ENCODE results near the gene PDE4B. TPM values are rescaled to one million over a fixed set of nuclear protein-coding genes. Genes with fewer than 3 reads are reported as not detected.

PDE4B gene
- total RNA-seq, 2 experiments from 2014 or later, result 2.4 to 3.1 TPM

DNA sequence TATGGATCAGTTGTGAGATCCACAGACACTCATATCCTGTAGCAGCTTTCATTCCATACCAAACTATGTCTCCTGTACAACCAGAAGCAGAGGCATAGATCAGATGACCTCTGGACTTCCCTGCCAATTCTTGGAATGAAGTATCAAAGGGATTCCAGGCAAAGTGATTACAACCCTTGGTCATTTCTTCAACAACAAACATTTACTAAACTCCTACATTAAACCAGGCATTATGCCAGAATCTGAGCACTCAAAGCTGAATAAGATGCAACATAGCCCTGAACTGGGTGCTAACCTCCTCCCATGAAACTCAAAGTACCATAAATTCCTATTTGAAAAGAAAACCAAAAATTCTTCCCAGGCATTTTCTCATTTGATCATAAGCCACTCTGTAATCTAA lies 620.0 kb downstream of the PDE4B start:
- ChIA-PET CTCF (ENCODE audit: unreplicated experiment) (interaction anchor here (1.3 kb wide), 1 partner anchor 10 kb away, joined by 3 read pairs; no protein-coding TSS in a partner anchor), POLR2A (interaction anchor here (0.5 to 1.0 kb wide), 5 partner anchors 9 to 70 kb away, joined by 3 to 5 read pairs (median 3); no protein-coding TSS in a partner anchor)
- H3K27ac ChIP-seq (ENCODE audit: low read depth, low read length, poor library complexity, severe bottlenecking), result no peak overlapping the region
- no peaks in the 10 kb centered on the region for H4K20me1 ChIP-seq (ENCODE audit: insufficient read depth, low read length)
- peaks cover 8% of the 10 kb centered on the region for H3K4me1 ChIP-seq (ENCODE audit: insufficient read depth, low read length, poor library complexity, severe bottlenecking)
- no peak overlapping the region for H2AFZ ChIP-seq (ENCODE audit: low read length)
- BruUV-seq (replicated peaks), result no TSS peak
- H3K9me3 ChIP-seq (ENCODE audit: low read length), result peaks cover 16% of the 10 kb centered on the region; the same call in 1 of the 2 replicates
- DNase-seq (ENCODE audit: low spot score), result no peak
- no peaks in the 10 kb centered on the region for H3K9me2 ChIP-seq (ENCODE audit: insufficient read depth, low read length)
- intact Hi-C loops (cut with micrococcal nuclease; ENCODE audit: unreplicated experiment), result no loop called here
- no peak overlapping the region for H3K4me2 ChIP-seq (ENCODE audit: low read length)
- H3K4me3 ChIP-seq (ENCODE audit: low read depth, low read length, poor library complexity, severe bottlenecking), result no peak overlapping the region
- no peaks in the 10 kb centered on the region; the same call in 1 of the 2 replicates for H3K36me3 ChIP-seq (ENCODE audit: insufficient read depth, low read length)
- TF ChIP-seq, protein P1, sequence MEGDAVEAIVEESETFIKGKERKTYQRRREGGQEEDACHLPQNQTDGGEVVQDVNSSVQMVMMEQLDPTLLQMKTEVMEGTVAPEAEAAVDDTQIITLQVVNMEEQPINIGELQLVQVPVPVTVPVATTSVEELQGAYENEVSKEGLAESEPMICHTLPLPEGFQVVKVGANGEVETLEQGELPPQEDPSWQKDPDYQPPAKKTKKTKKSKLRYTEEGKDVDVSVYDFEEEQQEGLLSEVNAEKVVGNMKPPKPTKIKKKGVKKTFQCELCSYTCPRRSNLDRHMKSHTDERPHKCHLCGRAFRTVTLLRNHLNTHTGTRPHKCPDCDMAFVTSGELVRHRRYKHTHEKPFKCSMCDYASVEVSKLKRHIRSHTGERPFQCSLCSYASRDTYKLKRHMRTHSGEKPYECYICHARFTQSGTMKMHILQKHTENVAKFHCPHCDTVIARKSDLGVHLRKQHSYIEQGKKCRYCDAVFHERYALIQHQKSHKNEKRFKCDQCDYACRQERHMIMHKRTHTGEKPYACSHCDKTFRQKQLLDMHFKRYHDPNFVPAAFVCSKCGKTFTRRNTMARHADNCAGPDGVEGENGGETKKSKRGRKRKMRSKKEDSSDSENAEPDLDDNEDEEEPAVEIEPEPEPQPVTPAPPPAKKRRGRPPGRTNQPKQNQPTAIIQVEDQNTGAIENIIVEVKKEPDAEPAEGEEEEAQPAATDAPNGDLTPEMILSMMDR (conservative IDR thresholded peaks at IDR 0.05; ENCODE audit: low read length), result no peak
- TF ChIP-seq EZH2phosphoT487 (IDR thresholded peaks at IDR 0.05; ENCODE audit: borderline replicate concordance, low read depth, low read length), result no peak
- no peaks in the 10 kb centered on the region for H3K79me2 ChIP-seq (ENCODE audit: insufficient read depth, low read depth, low read length)

DNA sequence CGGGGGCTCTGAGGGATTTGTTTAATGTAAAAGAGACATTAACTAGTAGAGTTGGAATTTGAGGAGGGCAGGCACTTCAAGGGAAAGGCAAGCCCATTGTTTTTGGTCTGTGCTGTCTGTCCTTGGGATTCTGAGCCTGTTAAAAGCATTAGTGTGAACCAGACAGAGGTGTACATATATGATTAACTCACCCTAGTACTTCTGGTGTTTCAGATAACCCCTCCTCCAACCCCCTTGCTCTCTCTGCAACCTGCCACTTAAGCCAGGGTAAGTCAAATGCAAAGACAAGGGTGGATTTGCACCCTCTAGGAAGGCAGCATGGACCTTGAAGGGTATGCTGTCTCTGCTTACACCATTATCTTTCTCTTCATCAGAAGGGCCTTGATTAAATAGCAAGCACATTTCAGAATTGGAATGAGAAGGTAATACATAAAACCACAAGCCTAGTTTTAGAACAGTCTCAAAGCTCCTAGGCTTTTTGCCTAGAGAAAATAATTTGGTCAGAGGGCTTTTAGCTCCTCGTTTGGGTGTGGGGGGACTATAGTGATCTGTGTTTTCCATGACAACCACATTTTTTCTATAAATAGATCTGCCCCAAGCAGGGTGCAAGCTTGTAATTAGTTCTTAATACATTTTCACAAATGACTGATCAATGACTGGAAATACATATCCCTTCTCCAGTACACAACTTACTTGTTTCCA lies 620.6 kb downstream of the PDE4B start:
- Histone ChIP-seq H3K36me3 (ENCODE audit: insufficient read depth, low read length) (no peaks in the 10 kb centered on the region; the same call in 1 of the 2 replicates), H3K4me2 (ENCODE audit: low read length) (no peak overlapping the region), H3K79me2 (ENCODE audit: insufficient read depth, low read depth, low read length) (no peaks in the 10 kb centered on the region), H3K9me2 (ENCODE audit: insufficient read depth, low read length) (no peaks in the 10 kb centered on the region), H2AFZ (ENCODE audit: low read length) (no peak overlapping the region), H3K4me3 (ENCODE audit: low read depth, low read length, poor library complexity, severe bottlenecking) (no peak overlapping the region), H4K20me1 (ENCODE audit: insufficient read depth, low read length) (no peaks in the 10 kb centered on the region), H3K27ac (ENCODE audit: low read depth, low read length, poor library complexity, severe bottlenecking) (no peak overlapping the region), H3K4me1 (ENCODE audit: insufficient read depth, low read length, poor library complexity, severe bottlenecking) (peaks cover 8% of the 10 kb centered on the region), H3K9me3 (ENCODE audit: low read length) (peaks cover 21% of the 10 kb centered on the region; the same call in 1 of the 2 replicates)
- BruUV-seq (replicated peaks), result no TSS peak
- intact Hi-C loops (cut with micrococcal nuclease; ENCODE audit: unreplicated experiment), result no loop called here
- no peak for DNase-seq (ENCODE audit: low spot score)
- ChIA-PET CTCF (ENCODE audit: unreplicated experiment) (interaction anchor here (1.3 kb wide), 1 partner anchor 10 kb away, joined by 3 read pairs; no protein-coding TSS in a partner anchor), POLR2A (interaction anchor here (0.8 to 2.2 kb wide), 4 partner anchors 9 to 60 kb away, joined by 3 to 6 read pairs (median 4); no protein-coding TSS in a partner anchor)
- no peak for TF ChIP-seq EZH2phosphoT487 (IDR thresholded peaks at IDR 0.05; ENCODE audit: borderline replicate concordance, low read depth, low read length)
- TF ChIP-seq, protein P1 (conservative IDR thresholded peaks at IDR 0.05; ENCODE audit: low read length), result no peak

DNA sequence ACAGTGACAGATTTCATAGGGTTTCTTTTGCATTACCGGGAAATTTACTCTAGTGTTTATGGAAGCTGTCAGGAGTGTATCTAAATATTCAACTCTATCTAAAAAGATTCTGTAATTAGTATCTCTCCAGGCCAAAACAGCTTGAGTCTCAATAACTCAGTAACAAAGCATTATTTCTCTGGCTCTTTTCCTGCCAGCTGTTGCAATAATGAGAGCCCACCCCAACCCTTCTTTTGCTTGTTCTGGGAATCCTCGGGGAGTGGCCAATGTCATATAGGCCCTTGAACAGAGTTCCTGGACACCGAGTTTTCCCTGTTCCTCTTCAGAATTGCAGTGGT lies 621.1 kb downstream of the PDE4B start:
- no TSS peak for BruUV-seq (replicated peaks)
- DNase-seq (ENCODE audit: low spot score), result no peak
- Histone ChIP-seq H3K9me2 (ENCODE audit: insufficient read depth, low read length) (no peaks in the 10 kb centered on the region), H3K27ac (ENCODE audit: low read depth, low read length, poor library complexity, severe bottlenecking) (no peak overlapping the region), H3K79me2 (ENCODE audit: insufficient read depth, low read depth, low read length) (no peaks in the 10 kb centered on the region), H3K4me2 (ENCODE audit: low read length) (no peak overlapping the region), H4K20me1 (ENCODE audit: insufficient read depth, low read length) (no peaks in the 10 kb centered on the region), H3K36me3 (ENCODE audit: insufficient read depth, low read length) (no peaks in the 10 kb centered on the region; the same call in 1 of the 2 replicates), H3K4me1 (ENCODE audit: insufficient read depth, low read length, poor library complexity, severe bottlenecking) (peaks cover 8% of the 10 kb centered on the region), H2AFZ (ENCODE audit: low read length) (no peak overlapping the region), H3K4me3 (ENCODE audit: low read depth, low read length, poor library complexity, severe bottlenecking) (no peak overlapping the region), H3K9me3 (ENCODE audit: low read length) (peaks cover 27% of the 10 kb centered on the region; the same call in 1 of the 2 replicates)
- ChIA-PET POLR2A (interaction anchor here (1.0 to 2.2 kb wide), 4 partner anchors 15 to 61 kb away, joined by 3 to 6 read pairs (median 4); no protein-coding TSS in a partner anchor), CTCF (ENCODE audit: unreplicated experiment) (no interaction called here)
- intact Hi-C loops (cut with micrococcal nuclease; ENCODE audit: unreplicated experiment), result no loop called here
- no peak for TF ChIP-seq EZH2phosphoT487 (IDR thresholded peaks at IDR 0.05; ENCODE audit: borderline replicate concordance, low read depth, low read length)
- TF ChIP-seq, protein P1 (conservative IDR thresholded peaks at IDR 0.05; ENCODE audit: low read length), result no peak
